HL-60 (cell line): ENCODE data around the gene SCAP.

Experiments
- DNase-seq, 2 experiments: peaks; one replicate each; pipeline ENCODE4 v3.0.0-alpha.2; 2010 to 2020; ENCODE audit warnings: low read depth in 1 of 2, low spot score in 1 of 2
- H3K27ac ChIP-seq: fragments of 250-450 bp; sonication (Bioruptor Pico); replicated peaks from 2 replicates; pipeline ENCODE4 v1.5.1; 2020; ENCODE audit warnings: mild to moderate bottlenecking, moderate library complexity
- H3K27me3 ChIP-seq: fragments of 250-450 bp; sonication (Bioruptor Pico); 2 replicates; pipeline ENCODE4 v1.5.1; 2021; ENCODE audit warnings: mild to moderate bottlenecking, moderate library complexity; ENCODE audit not compliant: insufficient read depth, poor library complexity, severe bottlenecking
- H3K4me3 ChIP-seq: replicated peaks from 2 replicates; pipeline ENCODE4 v1.5.1; 2011; ENCODE audit warnings: mild to moderate bottlenecking, control low read depth, low read length; ENCODE audit not compliant: insufficient read depth
- CTCF ChIP-seq: IDR thresholded peaks from one replicate; pipeline ENCODE4 v1.5.1; 2011; ENCODE audit warnings: low read length, control low read depth, inconsistent platforms; ENCODE audit not compliant: insufficient read depth
- GABPA ChIP-seq: IDR thresholded peaks from 2 replicates; pipeline ENCODE4 v1.6.1; 2012; ENCODE audit warnings: low read depth
- POLR2AphosphoS5 ChIP-seq: IDR thresholded peaks from 2 replicates; pipeline ENCODE4 v1.6.1; 2012; ENCODE audit warnings: low read depth
- REST ChIP-seq: IDR thresholded peaks from 2 replicates; pipeline ENCODE4 v1.6.1; 2012; ENCODE audit warnings: low read depth; ENCODE audit not compliant: insufficient replicate concordance
- SPI1 ChIP-seq: IDR thresholded peaks from 2 replicates; pipeline ENCODE4 v1.6.1; 2012; ENCODE audit warnings: low read depth, mild to moderate bottlenecking, borderline replicate concordance

The SCAP gene

GRCh38 chr3:47520756-47521155 is 45.0 kb upstream of the SCAP start:
- no peaks in the 10 kb centered on the region for H3K27me3 ChIP-seq
- no peak overlapping the region for H3K27ac ChIP-seq
- TF ChIP-seq SPI1: no peak
- no peak for TF ChIP-seq GABPA
- no peak for TF ChIP-seq REST
- no peak for TF ChIP-seq CTCF
- no peak for TF ChIP-seq POLR2AphosphoS5
- DNase-seq: no peak
- no peak overlapping the region for H3K4me3 ChIP-seq

GRCh38 chr3:47517937-47518336 is 42.2 kb upstream of the SCAP start:
- TF ChIP-seq CTCF (no peak), REST (no peak), GABPA (no peak), POLR2AphosphoS5 (no peak), SPI1 (no peak)
- Histone ChIP-seq H3K27ac (no peak overlapping the region), H3K27me3 (no peaks in the 10 kb centered on the region), H3K4me3 (no peak overlapping the region)
- no peak for DNase-seq

- DNase-seq: no peak
- TF ChIP-seq POLR2AphosphoS5 (no peak), SPI1 (no peak), CTCF (no peak), REST (no peak), GABPA (no peak)
- no peak overlapping the region for H3K27ac ChIP-seq
- no peaks in the 10 kb centered on the region for H3K27me3 ChIP-seq
- no peak overlapping the region for H3K4me3 ChIP-seq
These were observed 40.2 kb upstream of the SCAP start for GRCh38 chr3:47515864-47516319.
